C1 segment of cervical spinal cord (tissue), 14 donors: ENCODE data around the gene NLRP1.
A peak's percentile ranks its signal among the peaks of the same experiment; 100 is the strongest.

Source experiments
- DNase-seq, 14 donors: peaks; one replicate each; lab custom pipeline; 2025; lab: John Stamatoyannopoulos, UW

The NLRP1 gene

GRCh38 chr17:5584383-5585286 is at the start of gene NLRP1:
Gene NLRP1, minus strand, starts transcription at chr17:5584509. Its CDS starts 552 bp downstream, at chr17:5583957.
- DNase-seq: peak in 9 of 14 donors; percentile 18 to 76 (median 64)

GRCh38 chr17:5631958-5632590 is 47.8 kb upstream of the NLRP1 start:
- no peak for DNase-seq

GRCh38 chr17:5630434-5630833 is 46.1 kb upstream of the NLRP1 start:
- DNase-seq: no peak

GRCh38 chr17:5629128-5629527 is 44.8 kb upstream of the NLRP1 start:
- peak in 1 of 14 donors; percentile 1 for DNase-seq

GRCh38 chr17:5628262-5628661 is 44.0 kb upstream of the NLRP1 start:
- DNase-seq: no peak

GRCh38 chr17:5624211-5624610 is 39.9 kb upstream of the NLRP1 start:
- no peak for DNase-seq

GRCh38 chr17:5621729-5622128 is 37.4 kb upstream of the NLRP1 start:
- DNase-seq: no peak

GRCh38 chr17:5621026-5621425 is 36.7 kb upstream of the NLRP1 start:
- no peak for DNase-seq

- no peak for DNase-seq
These were observed 34.9 kb upstream of the NLRP1 start for GRCh38 chr17:5619088-5619740.

GRCh38 chr17:5618476-5618875 is 34.2 kb upstream of the NLRP1 start:
- no peak for DNase-seq

- no peak for DNase-seq
These were observed 31.2 kb upstream of the NLRP1 start for GRCh38 chr17:5615476-5615875.

GRCh38 chr17:5610956-5611355 is 26.6 kb upstream of the NLRP1 start:
- no peak for DNase-seq

- no peak for DNase-seq
These were observed 24.2 kb upstream of the NLRP1 start for GRCh38 chr17:5608399-5609112.

GRCh38 chr17:5607946-5608345 is 23.6 kb upstream of the NLRP1 start:
- no peak for DNase-seq

- no peak for DNase-seq
These were observed 21.1 kb upstream of the NLRP1 start for GRCh38 chr17:5605452-5605851.

GRCh38 chr17:5600041-5600440 is 15.7 kb upstream of the NLRP1 start:
- DNase-seq: no peak

- DNase-seq: no peak
These were observed 14.1 kb upstream of the NLRP1 start for GRCh38 chr17:5598457-5598856.

GRCh38 chr17:5596421-5596820 is 12.1 kb upstream of the NLRP1 start:
- no peak for DNase-seq

- no peak for DNase-seq
These were observed 11.5 kb upstream of the NLRP1 start for GRCh38 chr17:5595831-5596230.

- DNase-seq: peak in 1 of 14 donors; percentile 30
These were observed 8.1 kb upstream of the NLRP1 start for GRCh38 chr17:5592382-5592781.

GRCh38 chr17:5591966-5592365 is 7.7 kb upstream of the NLRP1 start:
- DNase-seq: no peak

- no peak for DNase-seq
These were observed 4.3 kb upstream of the NLRP1 start for GRCh38 chr17:5588584-5588983.
